Measurements from ENCODE around the gene EFCAB10. TPM values are rescaled to one million over a fixed set of nuclear protein-coding genes. Genes with fewer than 3 reads are reported as not detected.

EFCAB10 gene, protein sequence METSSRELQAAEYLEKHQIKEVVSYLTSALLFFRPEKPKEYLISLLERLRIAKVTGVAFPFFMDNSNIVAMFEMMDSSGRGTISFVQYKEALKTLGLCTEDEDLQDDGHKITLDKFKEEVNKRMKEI
- not detected in 2 replicates for total RNA-seq

DNA sequence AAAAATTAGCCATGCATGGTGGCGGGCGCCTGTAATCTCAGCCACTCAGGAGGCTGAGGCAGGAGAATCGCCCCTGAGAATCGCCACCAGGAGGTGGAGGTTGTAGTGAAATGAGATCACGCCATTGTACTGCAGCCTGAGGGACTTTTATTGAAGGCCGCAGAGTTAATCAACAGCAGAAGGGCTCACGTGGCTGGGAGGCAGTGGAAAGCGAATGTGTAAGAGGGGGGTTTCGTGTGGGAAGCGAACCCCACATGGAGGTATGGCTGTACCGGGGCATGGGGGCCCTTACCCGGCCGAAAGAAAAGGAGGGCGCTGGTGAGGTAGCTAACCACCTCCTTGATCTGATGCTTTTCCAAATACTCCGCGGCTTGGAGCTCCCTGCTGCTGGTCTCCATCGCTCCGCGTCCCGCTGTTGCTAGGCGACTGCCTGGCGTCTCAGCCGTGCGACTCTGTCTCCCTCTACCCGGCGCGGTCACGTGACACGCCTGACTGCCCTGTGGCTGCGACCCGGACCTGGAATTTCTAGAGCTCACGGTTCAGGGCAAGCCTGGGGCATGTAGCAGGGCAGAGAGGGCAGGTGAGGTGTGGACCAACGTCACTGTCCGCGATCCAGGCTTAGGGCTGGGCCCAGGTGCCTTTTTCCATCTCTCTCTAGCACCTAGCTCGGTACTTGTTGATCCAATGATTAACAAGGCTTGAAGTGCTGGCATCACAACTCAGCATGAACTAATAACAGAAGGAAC lies at the start of gene EFCAB10:
TSS of gene EFCAB10 (minus strand) at position 428 of the 746 bp plus-strand sequence. CDS start at position 398, 30 bp downstream.

DNA sequence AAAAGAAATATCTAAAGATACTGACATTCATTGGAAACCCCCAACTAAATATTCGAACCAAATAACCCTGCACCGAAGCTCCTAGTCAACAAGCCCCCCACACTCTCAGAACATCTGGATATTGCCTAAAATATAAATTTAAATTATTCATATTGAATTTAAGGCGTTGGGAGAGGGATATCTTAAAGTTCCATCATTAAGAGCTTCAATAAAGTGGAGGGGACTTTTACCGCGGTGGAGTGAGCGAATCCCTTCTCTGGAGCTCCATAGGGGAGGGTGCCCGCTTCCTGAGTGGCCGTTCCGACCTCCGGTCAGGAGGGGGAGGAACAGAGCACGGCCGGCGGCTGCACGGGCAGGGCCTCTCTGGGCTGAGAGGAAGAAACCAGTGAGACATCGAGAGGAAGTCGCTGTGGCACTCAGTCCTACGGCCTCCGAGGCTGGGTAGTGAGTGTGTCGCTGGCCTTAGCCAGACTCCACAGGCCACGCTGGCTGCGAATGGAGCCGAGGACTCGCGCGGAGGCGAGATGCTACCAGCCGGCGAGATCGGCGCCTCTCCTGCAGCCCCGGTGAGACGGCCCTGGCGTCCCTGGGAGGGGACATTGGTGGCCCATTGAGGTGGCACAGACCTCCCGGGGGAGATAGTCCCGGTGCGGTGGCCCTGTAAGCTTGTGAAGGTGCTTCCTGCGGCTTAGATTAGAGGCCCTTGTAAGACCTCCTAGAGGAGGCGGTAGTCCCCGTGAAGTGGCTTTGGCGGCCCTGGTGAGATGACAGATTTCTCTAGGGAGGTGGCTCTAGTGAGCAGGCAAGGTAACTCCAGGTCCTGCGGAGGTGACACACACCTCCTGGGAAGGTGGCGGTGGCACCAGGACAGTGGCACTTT lies 49.3 kb downstream of the EFCAB10 start, which contains the start of gene RINT1:
TSS of gene RINT1 (plus strand) at position 410 of the 880 bp plus-strand sequence. CDS start at position 525, 115 bp downstream.

GRCh38 chr7:105521717-105522463 lies 59.4 kb downstream of the EFCAB10 start, which contains the start of gene PUS7:
Gene PUS7 (minus strand): TSS chr7:105522271. CDS start chr7:105508512, 13,759 bp downstream.

Other genes starting within 250 kb of the EFCAB10 start
- gene SRPK2, start 192.6 kb downstream of the EFCAB10 start, total RNA-seq: 72.5 and 75.8 TPM in 2 replicates
- gene PUS7, start 59.2 kb downstream of the EFCAB10 start, total RNA-seq: 45.2 and 56.1 TPM in 2 replicates
- gene RINT1, start 49.3 kb downstream of the EFCAB10 start, total RNA-seq: 28.7 and 32.1 TPM in 2 replicates

All from thoracic aorta endothelial cell (primary cell).